Choroid plexus epithelial cell (primary cell): ENCODE data around the gene NT5C2.
"Not testable (repeated sequence)": the region's sequence is repeated elsewhere in the genome, so short reads cannot be mapped to it uniquely, and the experiment has no call there.

Experiments
- DNase-seq: peaks from one replicate; pipeline ENCODE4 v3.0.0-alpha.2; 2010; ENCODE audit warnings: low read depth
- H3K4me3 ChIP-seq: 2 replicates; pipeline ENCODE4 v1.5.1; 2011; ENCODE audit warnings: low read depth, mild to moderate bottlenecking, control low read depth, low read length, moderate library complexity
- TF ChIP-seq, protein P1 (sequence below): conservative IDR thresholded peaks from 2 replicates; pipeline ENCODE4 v1.5.1; 2011; ENCODE audit warnings: low read depth, mild to moderate bottlenecking, control low read depth, inconsistent platforms, low read length, moderate library complexity

NT5C2 gene

DNA sequence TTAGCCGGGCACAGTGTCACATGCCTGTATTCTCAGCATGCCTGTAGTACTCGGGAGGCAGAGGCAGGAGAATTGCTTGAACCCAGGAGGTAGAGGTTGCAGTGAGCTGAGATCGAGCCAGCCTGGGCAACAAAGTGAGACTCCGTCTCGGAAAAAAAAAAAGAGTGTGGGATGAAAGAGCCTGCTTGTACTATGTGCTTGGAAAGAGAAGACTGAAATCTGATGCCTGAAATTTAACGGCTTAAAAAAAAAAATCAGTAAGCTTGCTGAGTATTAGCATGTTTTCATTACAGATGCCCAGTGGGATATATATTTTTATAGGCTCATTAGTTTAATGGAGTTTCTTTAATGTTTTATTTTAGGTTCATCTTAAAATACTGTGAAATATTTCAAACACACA lies 4.2 kb downstream of the NT5C2 start:
- DNase-seq: peak; percentile 43
- TF ChIP-seq, protein P1, sequence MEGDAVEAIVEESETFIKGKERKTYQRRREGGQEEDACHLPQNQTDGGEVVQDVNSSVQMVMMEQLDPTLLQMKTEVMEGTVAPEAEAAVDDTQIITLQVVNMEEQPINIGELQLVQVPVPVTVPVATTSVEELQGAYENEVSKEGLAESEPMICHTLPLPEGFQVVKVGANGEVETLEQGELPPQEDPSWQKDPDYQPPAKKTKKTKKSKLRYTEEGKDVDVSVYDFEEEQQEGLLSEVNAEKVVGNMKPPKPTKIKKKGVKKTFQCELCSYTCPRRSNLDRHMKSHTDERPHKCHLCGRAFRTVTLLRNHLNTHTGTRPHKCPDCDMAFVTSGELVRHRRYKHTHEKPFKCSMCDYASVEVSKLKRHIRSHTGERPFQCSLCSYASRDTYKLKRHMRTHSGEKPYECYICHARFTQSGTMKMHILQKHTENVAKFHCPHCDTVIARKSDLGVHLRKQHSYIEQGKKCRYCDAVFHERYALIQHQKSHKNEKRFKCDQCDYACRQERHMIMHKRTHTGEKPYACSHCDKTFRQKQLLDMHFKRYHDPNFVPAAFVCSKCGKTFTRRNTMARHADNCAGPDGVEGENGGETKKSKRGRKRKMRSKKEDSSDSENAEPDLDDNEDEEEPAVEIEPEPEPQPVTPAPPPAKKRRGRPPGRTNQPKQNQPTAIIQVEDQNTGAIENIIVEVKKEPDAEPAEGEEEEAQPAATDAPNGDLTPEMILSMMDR: no peak
- no peak overlapping the region for H3K4me3 ChIP-seq

DNA sequence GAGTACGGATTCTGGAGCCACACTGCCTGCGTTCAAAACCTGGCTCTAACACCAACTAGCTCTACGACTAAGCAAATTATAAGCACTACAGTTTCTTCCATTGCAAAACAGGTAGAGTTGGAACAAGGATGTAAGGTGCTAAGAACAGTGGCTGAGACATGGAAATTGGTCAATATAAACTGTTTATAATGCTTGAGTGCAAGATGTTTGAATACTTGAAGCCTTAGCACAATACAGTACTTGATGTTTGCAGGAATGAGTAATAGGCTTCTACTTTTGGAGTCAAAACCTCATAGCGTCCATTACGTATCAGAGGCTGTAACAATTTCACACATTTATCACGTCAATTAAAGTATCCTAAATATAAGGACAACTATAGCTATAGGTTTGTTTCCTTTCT lies 6.9 kb downstream of the NT5C2 start:
- no peak overlapping the region for H3K4me3 ChIP-seq
- TF ChIP-seq, protein P1: no peak
- no peak for DNase-seq

DNA sequence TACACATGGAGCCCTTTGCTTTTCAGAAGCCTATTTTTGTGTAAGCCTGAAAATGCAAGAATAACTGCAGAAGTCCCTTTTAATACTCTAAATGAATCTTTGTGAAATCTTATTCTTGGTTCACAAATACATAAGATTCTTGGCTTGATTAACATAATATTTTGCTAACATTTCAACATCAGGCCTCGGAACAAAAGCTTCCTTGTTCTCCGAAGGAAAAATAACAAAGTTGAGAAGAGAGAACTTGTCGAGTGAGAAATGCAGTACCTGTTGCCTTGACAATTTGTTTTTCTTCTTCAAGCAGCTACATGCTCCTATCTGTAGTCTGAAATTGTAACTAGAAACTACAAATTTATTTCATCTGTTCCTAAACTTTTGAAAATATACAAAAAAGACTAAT lies 8.5 kb downstream of the NT5C2 start:
- TF ChIP-seq, protein P1: no peak
- no peak overlapping the region for H3K4me3 ChIP-seq
- DNase-seq: peak; percentile 42

GRCh38 chr10:103183991-103184451 lies 9.1 kb downstream of the NT5C2 start:
- H3K4me3 ChIP-seq, DNase-seq: not testable (repeated sequence)

- no peak overlapping the region for H3K4me3 ChIP-seq
- DNase-seq: peak; percentile 26
- TF ChIP-seq, protein P1: no peak
Measured at GRCh38 chr10:103181244-103181643, 11.8 kb downstream of the NT5C2 start.

- TF ChIP-seq, protein P1: no peak
- no peak for DNase-seq
- H3K4me3 ChIP-seq: no peak overlapping the region
Measured at GRCh38 chr10:103180491-103180890, 12.6 kb downstream of the NT5C2 start.

GRCh38 chr10:103177123-103177522 lies 15.9 kb downstream of the NT5C2 start:
- DNase-seq: no peak
- TF ChIP-seq, protein P1: no peak
- no peak overlapping the region for H3K4me3 ChIP-seq
